ENCODE measurements around the gene GPBP1.
"Not testable (repeated sequence)": the region's sequence is repeated elsewhere in the genome, so short reads cannot be mapped to it uniquely, and the experiment has no call there.

GPBP1 gene

GRCh38 chr5:57173319-57174127 lies at the start of gene GPBP1:
Gene GPBP1 (plus strand): TSS chr5:57174059. CDS start chr5:57214131, 40,072 bp downstream.
- in situ Hi-C loops (cut with MboI; ENCODE audit: low sequenced_read_pairs) = no loop called here

GRCh38 chr5:57128325-57128724 lies 45.5 kb upstream of the GPBP1 start:
- in situ Hi-C loops (cut with MboI; ENCODE audit: low sequenced_read_pairs) = loop anchor here (25.0 kb wide), 1 partner anchor 216 kb away; the partner anchor contains the start of gene SETD9

GRCh38 chr5:57133574-57133973 lies 40.3 kb upstream of the GPBP1 start:
- in situ Hi-C loops (cut with MboI; ENCODE audit: low sequenced_read_pairs) = loop anchor here (25.0 kb wide), 1 partner anchor 221 kb away; the partner anchor contains the start of gene SETD9

- in situ Hi-C loops (cut with MboI; ENCODE audit: low sequenced_read_pairs) = loop anchor here (25.0 kb wide), 1 partner anchor 225 kb away; the partner anchor contains the start of gene SETD9
Measured at GRCh38 chr5:57137401-57137800, 36.5 kb upstream of the GPBP1 start.

GRCh38 chr5:57152316-57152715 lies 21.5 kb upstream of the GPBP1 start:
- in situ Hi-C loops (cut with MboI; ENCODE audit: low sequenced_read_pairs) = no loop called here

GRCh38 chr5:57155033-57155432 lies 18.8 kb upstream of the GPBP1 start:
- in situ Hi-C loops (cut with MboI; ENCODE audit: low sequenced_read_pairs) = no loop called here

GRCh38 chr5:57157131-57157530 lies 16.7 kb upstream of the GPBP1 start:
- in situ Hi-C loops (cut with MboI; ENCODE audit: low sequenced_read_pairs) = no loop called here

- in situ Hi-C loops (cut with MboI; ENCODE audit: low sequenced_read_pairs) = no loop called here
Measured at GRCh38 chr5:57157666-57158065, 16.2 kb upstream of the GPBP1 start.

GRCh38 chr5:57163553-57164006 lies 10.3 kb upstream of the GPBP1 start:
- in situ Hi-C loops (cut with MboI; ENCODE audit: low sequenced_read_pairs) = no loop called here

GRCh38 chr5:57164124-57164523 lies 9.7 kb upstream of the GPBP1 start:
- in situ Hi-C loops (cut with MboI; ENCODE audit: low sequenced_read_pairs) = no loop called here

- in situ Hi-C loops (cut with MboI; ENCODE audit: low sequenced_read_pairs) = not testable (repeated sequence)
Measured at GRCh38 chr5:57165171-57165570, 8.7 kb upstream of the GPBP1 start.

GRCh38 chr5:57166276-57166675 lies 7.6 kb upstream of the GPBP1 start:
- in situ Hi-C loops (cut with MboI; ENCODE audit: low sequenced_read_pairs) = no loop called here

- in situ Hi-C loops (cut with MboI; ENCODE audit: low sequenced_read_pairs) = no loop called here
Measured at GRCh38 chr5:57167201-57167600, 6.7 kb upstream of the GPBP1 start.

GRCh38 chr5:57170116-57170515 lies 3.7 kb upstream of the GPBP1 start:
- in situ Hi-C loops (cut with MboI; ENCODE audit: low sequenced_read_pairs) = not testable (repeated sequence)

- in situ Hi-C loops (cut with MboI; ENCODE audit: low sequenced_read_pairs) = no loop called here
Measured at GRCh38 chr5:57171816-57172465, 1.9 kb upstream of the GPBP1 start.

- in situ Hi-C loops (cut with MboI; ENCODE audit: low sequenced_read_pairs) = no loop called here
Measured at GRCh38 chr5:57172466-57173318, 1.2 kb upstream of the GPBP1 start.

GRCh38 chr5:57174128-57174889 lies 450 bp downstream of the GPBP1 start:
- in situ Hi-C loops (cut with MboI; ENCODE audit: low sequenced_read_pairs) = no loop called here

GRCh38 chr5:57174890-57175510 lies 1.1 kb downstream of the GPBP1 start:
- in situ Hi-C loops (cut with MboI; ENCODE audit: low sequenced_read_pairs) = no loop called here

- in situ Hi-C loops (cut with MboI; ENCODE audit: low sequenced_read_pairs) = no loop called here
Measured at GRCh38 chr5:57175551-57176309, 1.9 kb downstream of the GPBP1 start.
